Measurements from ENCODE around the gene IMPG2. TPM values are rescaled to one million over a fixed set of nuclear protein-coding genes. Genes with fewer than 3 reads are reported as not detected.

IMPG2 gene
- total and polyA plus RNA-seq, 4 donors = 0.01 to 0.37 (median 0.25) TPM; not detected in 1

DNA sequence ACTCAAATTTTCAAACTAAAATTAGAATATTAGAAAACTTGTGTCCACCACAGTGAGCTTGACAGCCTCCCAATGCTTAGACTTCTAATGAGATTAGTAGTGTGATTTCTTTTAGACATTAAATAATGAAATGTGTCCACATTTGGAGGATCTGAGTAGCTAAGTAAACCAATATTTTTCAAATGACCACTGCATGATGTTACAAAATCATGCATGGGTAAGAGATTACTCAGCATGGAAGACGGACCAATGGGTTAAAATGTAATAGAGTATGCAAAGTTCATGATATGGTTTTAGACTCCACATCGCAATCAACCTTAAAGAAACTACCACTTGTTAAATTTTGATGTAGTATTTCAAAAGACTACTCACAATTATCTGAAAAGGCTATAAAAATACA lies 130.6 kb downstream of the IMPG2 start:
- H3K36me3 ChIP-seq (ENCODE audit: control insufficient read depth in 4 of 4, insufficient read depth in 3 of 4, low read depth in 1 of 4, low read length in 3 of 4) = no peaks in the 10 kb centered on the region
- TF ChIP-seq FOXA2 (IDR thresholded peaks at IDR 0.05) (no peak), FOXA1 (IDR thresholded peaks at IDR 0.05) (no peak), RXRA (IDR thresholded peaks at IDR 0.05) (no peak), HNF4A (conservative IDR thresholded peaks at IDR 0.05) (no peak), RAD21 (IDR thresholded peaks at IDR 0.05) (no peak)
- TF ChIP-seq, protein P1, sequence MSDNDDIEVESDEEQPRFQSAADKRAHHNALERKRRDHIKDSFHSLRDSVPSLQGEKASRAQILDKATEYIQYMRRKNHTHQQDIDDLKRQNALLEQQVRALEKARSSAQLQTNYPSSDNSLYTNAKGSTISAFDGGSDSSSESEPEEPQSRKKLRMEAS (IDR thresholded peaks at IDR 0.05) = no peak
- TF ChIP-seq, protein P2, sequence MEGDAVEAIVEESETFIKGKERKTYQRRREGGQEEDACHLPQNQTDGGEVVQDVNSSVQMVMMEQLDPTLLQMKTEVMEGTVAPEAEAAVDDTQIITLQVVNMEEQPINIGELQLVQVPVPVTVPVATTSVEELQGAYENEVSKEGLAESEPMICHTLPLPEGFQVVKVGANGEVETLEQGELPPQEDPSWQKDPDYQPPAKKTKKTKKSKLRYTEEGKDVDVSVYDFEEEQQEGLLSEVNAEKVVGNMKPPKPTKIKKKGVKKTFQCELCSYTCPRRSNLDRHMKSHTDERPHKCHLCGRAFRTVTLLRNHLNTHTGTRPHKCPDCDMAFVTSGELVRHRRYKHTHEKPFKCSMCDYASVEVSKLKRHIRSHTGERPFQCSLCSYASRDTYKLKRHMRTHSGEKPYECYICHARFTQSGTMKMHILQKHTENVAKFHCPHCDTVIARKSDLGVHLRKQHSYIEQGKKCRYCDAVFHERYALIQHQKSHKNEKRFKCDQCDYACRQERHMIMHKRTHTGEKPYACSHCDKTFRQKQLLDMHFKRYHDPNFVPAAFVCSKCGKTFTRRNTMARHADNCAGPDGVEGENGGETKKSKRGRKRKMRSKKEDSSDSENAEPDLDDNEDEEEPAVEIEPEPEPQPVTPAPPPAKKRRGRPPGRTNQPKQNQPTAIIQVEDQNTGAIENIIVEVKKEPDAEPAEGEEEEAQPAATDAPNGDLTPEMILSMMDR (IDR thresholded peaks at IDR 0.05; ENCODE audit: low read depth, low read length, missing input control) = no peak
- TF ChIP-seq, protein P3, sequence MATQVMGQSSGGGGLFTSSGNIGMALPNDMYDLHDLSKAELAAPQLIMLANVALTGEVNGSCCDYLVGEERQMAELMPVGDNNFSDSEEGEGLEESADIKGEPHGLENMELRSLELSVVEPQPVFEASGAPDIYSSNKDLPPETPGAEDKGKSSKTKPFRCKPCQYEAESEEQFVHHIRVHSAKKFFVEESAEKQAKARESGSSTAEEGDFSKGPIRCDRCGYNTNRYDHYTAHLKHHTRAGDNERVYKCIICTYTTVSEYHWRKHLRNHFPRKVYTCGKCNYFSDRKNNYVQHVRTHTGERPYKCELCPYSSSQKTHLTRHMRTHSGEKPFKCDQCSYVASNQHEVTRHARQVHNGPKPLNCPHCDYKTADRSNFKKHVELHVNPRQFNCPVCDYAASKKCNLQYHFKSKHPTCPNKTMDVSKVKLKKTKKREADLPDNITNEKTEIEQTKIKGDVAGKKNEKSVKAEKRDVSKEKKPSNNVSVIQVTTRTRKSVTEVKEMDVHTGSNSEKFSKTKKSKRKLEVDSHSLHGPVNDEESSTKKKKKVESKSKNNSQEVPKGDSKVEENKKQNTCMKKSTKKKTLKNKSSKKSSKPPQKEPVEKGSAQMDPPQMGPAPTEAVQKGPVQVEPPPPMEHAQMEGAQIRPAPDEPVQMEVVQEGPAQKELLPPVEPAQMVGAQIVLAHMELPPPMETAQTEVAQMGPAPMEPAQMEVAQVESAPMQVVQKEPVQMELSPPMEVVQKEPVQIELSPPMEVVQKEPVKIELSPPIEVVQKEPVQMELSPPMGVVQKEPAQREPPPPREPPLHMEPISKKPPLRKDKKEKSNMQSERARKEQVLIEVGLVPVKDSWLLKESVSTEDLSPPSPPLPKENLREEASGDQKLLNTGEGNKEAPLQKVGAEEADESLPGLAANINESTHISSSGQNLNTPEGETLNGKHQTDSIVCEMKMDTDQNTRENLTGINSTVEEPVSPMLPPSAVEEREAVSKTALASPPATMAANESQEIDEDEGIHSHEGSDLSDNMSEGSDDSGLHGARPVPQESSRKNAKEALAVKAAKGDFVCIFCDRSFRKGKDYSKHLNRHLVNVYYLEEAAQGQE (IDR thresholded peaks at IDR 0.05) = no peak
- WGBS = 82% methylated on average over 2 of the region's 2 CpGs
- H3K27ac ChIP-seq (ENCODE audit: low read depth in 1 of 2, low read length in 2 of 2) = no peak overlapping the region
- no peak for DNase-seq (ENCODE audit: low spot score)
- no peak overlapping the region for H3K4me3 ChIP-seq (ENCODE audit: low read depth in 1 of 3, low read length in 3 of 3)
- no peaks in the 10 kb centered on the region for H3K4me1 ChIP-seq (ENCODE audit: control insufficient read depth in 4 of 4, insufficient read depth in 4 of 4, low read length in 3 of 4)
- no peaks in the 10 kb centered on the region for H3K27me3 ChIP-seq (ENCODE audit: control insufficient read depth in 4 of 4, insufficient read depth in 4 of 4, low read length in 3 of 4)
- H3K9ac ChIP-seq (ENCODE audit: low read depth in 1 of 2, low read length in 2 of 2) = no peak overlapping the region
- H3K9me3 ChIP-seq (ENCODE audit: control insufficient read depth in 4 of 4, low read length in 3 of 4) = peaks cover 0 to 3% (median 0%) of the 10 kb centered on the region in 4 donors

DNA sequence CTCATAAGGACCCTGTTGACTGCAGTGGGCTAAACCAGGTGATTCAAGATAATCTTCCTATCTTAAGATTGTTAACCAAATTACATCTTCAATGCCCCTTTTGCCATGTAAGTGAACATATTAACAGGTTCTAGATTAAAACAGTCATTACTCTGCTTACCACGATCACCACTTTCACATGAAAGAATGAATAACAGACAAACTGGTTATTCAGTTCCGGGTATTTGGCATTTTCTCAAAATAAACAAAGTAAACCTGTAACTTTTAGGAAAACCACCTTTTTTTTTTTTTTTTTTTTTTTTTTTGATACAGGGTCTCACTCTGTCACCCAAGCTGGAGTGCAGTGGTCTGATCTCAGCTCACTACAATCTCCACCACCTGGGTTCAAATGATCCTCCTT lies 131.2 kb downstream of the IMPG2 start:
- Histone ChIP-seq H3K27ac (ENCODE audit: low read depth in 1 of 2, low read length in 2 of 2) (no peak overlapping the region), H3K36me3 (ENCODE audit: control insufficient read depth in 4 of 4, insufficient read depth in 3 of 4, low read depth in 1 of 4, low read length in 3 of 4) (no peaks in the 10 kb centered on the region), H3K9ac (ENCODE audit: low read depth in 1 of 2, low read length in 2 of 2) (no peak overlapping the region), H3K4me1 (ENCODE audit: control insufficient read depth in 4 of 4, insufficient read depth in 4 of 4, low read length in 3 of 4) (no peaks in the 10 kb centered on the region), H3K9me3 (ENCODE audit: control insufficient read depth in 4 of 4, low read length in 3 of 4) (peaks cover 0 to 3% (median 0%) of the 10 kb centered on the region in 4 donors), H3K27me3 (ENCODE audit: control insufficient read depth in 4 of 4, insufficient read depth in 4 of 4, low read length in 3 of 4) (no peaks in the 10 kb centered on the region), H3K4me3 (ENCODE audit: low read depth in 1 of 3, low read length in 3 of 3) (no peak overlapping the region)
- DNase-seq (ENCODE audit: low spot score) = no peak
- WGBS = 84% methylated on average over 2 of the region's 2 CpGs
- TF ChIP-seq FOXA2 (IDR thresholded peaks at IDR 0.05) (no peak), GABPA (IDR thresholded peaks at IDR 0.05 in 1 of 2, conservative IDR thresholded peaks at IDR 0.05 in 1 of 2) (no peak)
- TF ChIP-seq, protein P4, sequence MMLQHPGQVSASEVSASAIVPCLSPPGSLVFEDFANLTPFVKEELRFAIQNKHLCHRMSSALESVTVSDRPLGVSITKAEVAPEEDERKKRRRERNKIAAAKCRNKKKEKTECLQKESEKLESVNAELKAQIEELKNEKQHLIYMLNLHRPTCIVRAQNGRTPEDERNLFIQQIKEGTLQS (IDR thresholded peaks at IDR 0.05) = no peak

DNA sequence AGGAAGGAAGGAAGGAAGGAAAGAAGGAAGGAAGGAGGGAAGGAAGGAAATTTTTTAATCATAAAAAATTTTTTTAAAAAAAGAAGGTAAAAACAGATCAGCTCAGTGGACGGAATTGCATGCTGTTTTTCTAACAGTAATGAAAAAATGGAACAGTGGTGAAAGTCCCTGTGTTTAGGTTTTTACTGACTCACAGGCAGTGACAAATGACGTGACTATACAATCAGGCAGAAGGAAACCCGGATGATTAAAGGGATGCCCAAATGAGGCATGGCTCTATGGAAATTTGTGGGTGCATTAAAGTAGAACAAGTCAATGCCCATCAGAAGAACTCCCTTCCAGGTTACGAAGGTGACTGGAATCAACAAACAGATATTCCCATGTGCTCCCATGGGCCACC lies 135.0 kb downstream of the IMPG2 start:
- TF ChIP-seq HNF4G (IDR thresholded peaks at IDR 0.05) = no peak
- TF ChIP-seq, protein P2 (IDR thresholded peaks at IDR 0.05; ENCODE audit: low read depth, low read length, missing input control) = no peak
- no peak for TF ChIP-seq SP1 (IDR thresholded peaks at IDR 0.05)
- no peak for TF ChIP-seq RAD21 (IDR thresholded peaks at IDR 0.05)
- TF ChIP-seq RXRA (IDR thresholded peaks at IDR 0.05) = no peak
- no peak for TF ChIP-seq YY1 (IDR thresholded peaks at IDR 0.05)
- TF ChIP-seq, protein P1 (IDR thresholded peaks at IDR 0.05) = no peak
- no peak for TF ChIP-seq NR2F2 (IDR thresholded peaks at IDR 0.05)
- TF ChIP-seq TAF1 (conservative IDR thresholded peaks at IDR 0.05) = no peak
- H3K4me3 ChIP-seq (ENCODE audit: low read depth in 1 of 3, low read length in 3 of 3) = no peak overlapping the region
- H3K36me3 ChIP-seq (ENCODE audit: control insufficient read depth in 4 of 4, insufficient read depth in 3 of 4, low read depth in 1 of 4, low read length in 3 of 4) = no peaks in the 10 kb centered on the region
- no peak overlapping the region for H3K27ac ChIP-seq (ENCODE audit: low read depth in 1 of 2, low read length in 2 of 2)
- H3K27me3 ChIP-seq (ENCODE audit: control insufficient read depth in 4 of 4, insufficient read depth in 4 of 4, low read length in 3 of 4) = no peaks in the 10 kb centered on the region
- no peak for DNase-seq (ENCODE audit: low spot score)
- WGBS = 89% methylated on average over 4 of the region's 4 CpGs
- H3K9ac ChIP-seq (ENCODE audit: low read depth in 1 of 2, low read length in 2 of 2) = no peak overlapping the region
- no peaks in the 10 kb centered on the region for H3K4me1 ChIP-seq (ENCODE audit: control insufficient read depth in 4 of 4, insufficient read depth in 4 of 4, low read length in 3 of 4)
- no peaks in the 10 kb centered on the region for H3K9me3 ChIP-seq (ENCODE audit: control insufficient read depth in 4 of 4, low read length in 3 of 4)

All from liver (tissue), 9 donors.